Fibroblast of skin of right quadriceps (primary cell): Measurements from ENCODE around the gene DSG1.

Experiments used
- DNase-seq: peaks from one replicate; pipeline ENCODE4 v3.0.0-alpha.2; 2013

Gene DSG1

GRCh38 chr18:31354990-31355389 lies 37.0 kb downstream of the DSG1 start:
- no peak for DNase-seq

- DNase-seq = no peak
These were observed 38.1 kb downstream of the DSG1 start for GRCh38 chr18:31356025-31356424.

DNA sequence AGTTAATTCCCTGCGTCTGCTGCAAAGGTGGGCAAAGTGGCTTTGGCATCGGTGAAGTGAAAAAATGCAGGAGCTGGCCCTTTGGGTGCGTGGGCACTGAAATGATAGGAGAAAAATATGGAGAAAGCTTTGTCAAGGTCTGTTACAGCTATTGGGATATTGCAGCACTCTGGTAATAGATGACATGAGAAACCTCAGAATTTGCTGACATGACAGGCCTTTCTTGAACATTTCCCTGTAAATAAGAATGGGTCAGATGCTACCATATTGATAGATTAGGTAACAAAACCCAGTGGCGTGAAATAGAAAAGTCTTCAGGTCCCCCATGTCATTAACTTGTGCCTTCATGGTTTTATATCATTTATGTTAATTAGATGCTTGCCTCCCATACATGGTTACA lies 46.2 kb downstream of the DSG1 start:
- no peak for DNase-seq

DNA sequence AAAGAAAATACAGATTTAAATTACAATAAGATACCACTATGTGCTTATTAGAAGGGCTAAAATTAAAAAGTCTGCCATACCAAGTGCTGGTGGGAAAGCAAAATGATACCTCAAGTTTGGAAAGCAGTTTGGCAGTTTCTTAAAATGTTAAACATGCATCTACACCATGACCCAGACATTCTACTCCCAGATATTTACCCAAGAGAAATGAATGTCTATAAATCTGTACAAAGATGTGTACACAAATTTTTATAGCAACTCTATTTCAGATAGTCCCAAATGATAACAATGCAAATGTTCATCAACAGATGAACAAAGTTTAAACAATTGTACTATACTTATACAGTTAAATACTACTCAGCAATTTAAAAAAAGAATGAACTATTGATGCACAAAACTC lies 51.5 kb downstream of the DSG1 start:
- no peak for DNase-seq

- no peak for DNase-seq
These were observed 54.0 kb downstream of the DSG1 start for GRCh38 chr18:31371989-31372388.

DNA sequence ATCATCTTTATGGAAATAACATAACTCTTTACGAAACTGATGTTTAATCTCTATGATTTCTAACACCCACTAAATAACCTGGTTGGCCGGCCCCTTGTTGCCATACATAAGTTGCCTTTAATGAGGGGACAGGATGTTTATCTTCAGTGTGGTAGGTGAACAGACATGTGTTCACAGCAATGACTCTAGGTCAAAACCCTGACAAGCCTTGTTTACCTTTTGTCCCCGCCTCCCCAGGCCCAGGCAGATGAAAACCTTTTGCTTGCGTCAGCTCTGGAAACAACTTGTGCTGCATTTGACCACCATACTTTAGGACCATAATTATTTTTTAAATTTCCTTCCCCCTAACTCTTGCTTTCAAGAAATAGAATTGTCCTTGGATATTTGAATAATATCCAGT lies 55.7 kb downstream of the DSG1 start:
- DNase-seq = no peak

DNA sequence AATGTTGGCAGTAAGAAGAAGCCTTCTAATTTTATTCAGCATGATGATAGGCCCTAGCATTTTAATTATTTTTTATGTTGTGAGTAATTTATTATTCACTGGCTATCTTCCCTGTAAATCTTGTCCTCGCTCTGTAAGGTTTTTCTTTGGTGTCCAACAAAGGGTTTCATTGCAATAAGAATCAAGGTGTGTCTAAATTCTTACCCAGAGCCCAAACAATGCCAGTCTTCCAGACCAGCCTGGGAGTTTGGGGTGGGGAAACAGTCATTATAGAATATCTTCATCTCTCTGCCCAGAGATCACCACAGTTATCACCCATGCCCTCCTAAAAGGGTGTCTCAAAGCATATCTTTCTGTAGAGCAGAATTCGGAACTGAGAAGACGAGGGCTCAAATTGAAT lies 58.5 kb downstream of the DSG1 start, which contains the start of gene DSG4:
DSG4 (plus strand) TSS at position 301 of the 400 bp plus-strand sequence. CDS start 135 bp downstream, outside the sequence.
- DNase-seq = no peak

- no peak for DNase-seq
These were observed 63.0 kb downstream of the DSG1 start for GRCh38 chr18:31380912-31381311.

DNA sequence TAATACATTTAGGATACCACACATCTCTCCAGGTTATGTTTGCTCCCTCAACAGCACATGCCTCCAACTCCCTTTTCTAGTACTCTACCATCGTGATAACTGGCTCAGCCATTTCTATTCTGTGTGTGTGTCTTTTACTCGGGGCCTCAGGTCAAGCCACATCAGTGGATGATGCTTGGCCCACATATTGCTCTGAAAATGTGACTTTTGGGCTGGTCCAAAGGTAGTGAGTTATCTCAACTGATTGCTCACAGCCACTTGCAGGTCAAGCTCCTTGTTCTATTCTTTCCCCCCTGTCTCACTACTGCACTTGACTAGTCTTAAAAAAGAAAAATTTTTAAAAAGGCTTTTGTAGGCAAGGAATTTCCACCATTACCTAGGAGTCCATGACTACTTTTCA lies 64.1 kb downstream of the DSG1 start:
- no peak for DNase-seq

- DNase-seq = no peak
These were observed 68.8 kb downstream of the DSG1 start for GRCh38 chr18:31386741-31387140.

DNA sequence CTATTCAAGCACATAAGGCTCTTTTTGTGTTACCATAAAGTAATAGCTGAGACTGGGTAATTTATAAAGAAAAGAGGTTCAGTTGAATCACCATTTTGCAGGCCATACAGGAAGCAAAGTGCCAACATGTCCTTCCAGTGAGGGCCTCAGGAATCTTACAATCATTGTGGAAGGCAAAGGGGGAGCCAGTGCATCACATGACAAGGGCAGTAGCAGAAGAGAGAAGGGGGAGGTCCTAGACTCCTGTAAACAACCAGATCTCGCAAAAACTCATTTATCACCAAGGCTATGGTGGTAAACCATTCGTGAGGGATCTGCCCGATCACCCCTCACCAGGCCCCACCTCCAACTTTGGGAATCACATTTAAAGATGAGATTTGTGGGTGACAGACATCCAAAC lies 75.3 kb downstream of the DSG1 start:
- DNase-seq = no peak

DNA sequence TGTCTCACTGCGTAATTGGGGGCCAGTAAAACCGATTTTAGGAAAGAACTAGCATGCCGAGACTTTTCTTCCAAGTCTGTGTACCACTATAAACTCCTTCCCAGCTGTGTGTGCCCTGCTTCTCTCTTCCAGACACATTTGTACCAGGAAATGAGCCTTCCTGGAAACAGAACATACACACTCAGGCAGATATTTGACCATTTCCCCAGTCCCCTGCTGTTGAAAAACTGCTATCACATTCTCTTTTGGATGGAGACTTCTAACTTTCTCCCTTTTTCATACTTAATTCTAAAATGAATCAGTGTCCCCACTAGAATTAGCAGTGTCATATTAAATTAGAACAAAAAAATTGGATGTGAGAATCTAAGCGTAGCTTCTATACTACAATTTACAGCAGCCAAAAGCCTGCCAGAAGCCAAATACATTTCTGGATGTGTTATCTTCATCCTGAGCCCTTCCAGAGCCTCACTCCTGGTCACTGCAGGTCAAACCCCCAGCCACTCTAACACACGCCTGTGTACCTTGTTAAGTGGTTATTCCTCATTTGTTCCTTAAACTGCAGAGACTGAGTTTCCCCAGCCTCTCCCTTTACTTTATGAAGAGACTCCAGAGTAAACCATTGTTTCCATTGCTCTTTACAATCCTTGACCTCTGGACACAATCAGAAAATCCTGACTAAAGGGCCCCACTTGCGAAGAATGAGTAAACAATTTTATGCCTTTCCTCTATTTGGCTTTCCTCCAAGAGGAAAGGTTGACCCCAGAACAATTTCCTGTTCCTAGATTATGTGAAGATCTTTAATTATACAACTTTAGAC lies 79.0 kb downstream of the DSG1 start:
- DNase-seq = no peak

DNA sequence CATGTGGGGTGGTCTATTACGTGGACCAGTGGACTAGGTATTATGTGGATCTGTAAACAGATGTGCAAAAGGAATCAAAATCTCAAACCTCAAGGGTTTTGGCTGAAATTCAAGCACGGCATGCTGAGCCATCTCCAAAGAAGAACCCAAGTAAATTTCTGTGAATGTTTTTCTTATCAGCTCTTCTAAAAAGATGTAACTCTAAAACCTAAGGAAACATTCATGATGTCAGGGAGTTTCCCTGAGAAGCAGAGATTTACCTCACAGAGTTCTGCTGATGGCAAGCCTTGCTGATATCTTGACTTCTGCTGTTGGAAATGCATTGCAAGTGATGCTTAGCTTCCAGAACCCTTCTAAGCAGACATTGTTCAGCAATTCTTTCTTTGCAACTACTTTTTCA lies 80.2 kb downstream of the DSG1 start:
- DNase-seq = no peak

DNA sequence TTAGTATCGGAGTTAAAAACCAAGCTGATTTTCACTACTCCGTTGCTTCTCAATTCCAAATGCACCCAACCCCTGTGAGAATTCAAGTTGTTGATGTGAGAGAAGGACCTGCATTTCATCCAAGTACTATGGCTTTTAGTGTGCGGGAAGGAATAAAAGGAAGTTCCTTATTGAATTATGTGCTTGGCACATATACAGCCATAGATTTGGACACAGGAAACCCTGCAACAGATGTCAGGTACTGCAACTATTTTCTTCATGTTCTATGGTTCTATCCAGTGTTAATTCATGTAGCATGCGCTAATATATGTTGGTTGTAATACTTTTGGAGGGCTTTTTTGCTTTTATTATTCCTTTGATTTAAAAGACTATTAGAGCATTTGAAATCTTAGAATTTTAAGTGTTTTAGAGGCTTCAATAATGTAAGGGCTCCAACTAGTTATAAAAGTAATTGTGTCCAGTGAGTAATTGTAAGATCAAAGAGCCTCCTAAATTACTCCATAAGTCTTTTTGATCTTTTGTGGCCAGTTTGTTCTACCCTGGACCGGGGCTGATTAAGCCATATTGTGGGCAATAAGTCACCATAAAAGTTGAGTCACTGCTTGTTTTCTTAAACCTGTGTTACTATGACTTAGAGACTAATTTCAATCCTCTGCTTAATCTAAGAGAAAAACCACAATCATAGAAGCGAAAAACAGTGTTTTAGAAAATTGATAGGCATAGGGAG lies 81.5 kb downstream of the DSG1 start:
- no peak for DNase-seq

GRCh38 chr18:31401156-31402025 lies 83.4 kb downstream of the DSG1 start:
- no peak for DNase-seq

- no peak for DNase-seq
These were observed 84.0 kb downstream of the DSG1 start for GRCh38 chr18:31402026-31402373.

- no peak for DNase-seq
These were observed 85.4 kb downstream of the DSG1 start for GRCh38 chr18:31403409-31403808.
